Duodenal mucosa (tissue), 2 donors: ENCODE data around the gene MAX.

Source experiments
- H3K27ac ChIP-seq: one replicate; pipeline ENCODE4 v1.7.0; 2013; ENCODE audit warnings: low read depth, low read length
- H3K27me3 ChIP-seq, 2 donors: one replicate each; pipeline ENCODE4 v1.7.0; 2013; ENCODE audit warnings: low read length in 2 of 2, control low read depth in 1 of 2; ENCODE audit not compliant: insufficient read depth in 2 of 2, control insufficient read depth in 1 of 2
- H3K36me3 ChIP-seq, 2 donors: one replicate each; pipeline ENCODE4 v1.7.0; 2013; ENCODE audit warnings: low read length in 2 of 2, control low read depth in 1 of 2; ENCODE audit not compliant: insufficient read depth in 2 of 2, control insufficient read depth in 1 of 2
- H3K4me1 ChIP-seq, 2 donors: one replicate each; pipeline ENCODE4 v1.7.0; 2013; ENCODE audit warnings: low read length in 2 of 2, control low read depth in 1 of 2; ENCODE audit not compliant: insufficient read depth in 2 of 2, control insufficient read depth in 1 of 2
- H3K4me3 ChIP-seq, 2 donors: one replicate each; pipeline ENCODE4 v1.7.0; 2013; ENCODE audit warnings: low read length in 2 of 2, low read depth in 1 of 2
- H3K9ac ChIP-seq, 2 donors: one replicate each; pipeline ENCODE4 v1.7.0; 2013; ENCODE audit warnings: low read length in 2 of 2, low read depth in 1 of 2
- H3K9me3 ChIP-seq, 2 donors: one replicate each; pipeline ENCODE4 v1.7.0; 2013; ENCODE audit warnings: low read length in 2 of 2, control low read depth in 1 of 2; ENCODE audit not compliant: control insufficient read depth in 1 of 2

MAX gene

DNA sequence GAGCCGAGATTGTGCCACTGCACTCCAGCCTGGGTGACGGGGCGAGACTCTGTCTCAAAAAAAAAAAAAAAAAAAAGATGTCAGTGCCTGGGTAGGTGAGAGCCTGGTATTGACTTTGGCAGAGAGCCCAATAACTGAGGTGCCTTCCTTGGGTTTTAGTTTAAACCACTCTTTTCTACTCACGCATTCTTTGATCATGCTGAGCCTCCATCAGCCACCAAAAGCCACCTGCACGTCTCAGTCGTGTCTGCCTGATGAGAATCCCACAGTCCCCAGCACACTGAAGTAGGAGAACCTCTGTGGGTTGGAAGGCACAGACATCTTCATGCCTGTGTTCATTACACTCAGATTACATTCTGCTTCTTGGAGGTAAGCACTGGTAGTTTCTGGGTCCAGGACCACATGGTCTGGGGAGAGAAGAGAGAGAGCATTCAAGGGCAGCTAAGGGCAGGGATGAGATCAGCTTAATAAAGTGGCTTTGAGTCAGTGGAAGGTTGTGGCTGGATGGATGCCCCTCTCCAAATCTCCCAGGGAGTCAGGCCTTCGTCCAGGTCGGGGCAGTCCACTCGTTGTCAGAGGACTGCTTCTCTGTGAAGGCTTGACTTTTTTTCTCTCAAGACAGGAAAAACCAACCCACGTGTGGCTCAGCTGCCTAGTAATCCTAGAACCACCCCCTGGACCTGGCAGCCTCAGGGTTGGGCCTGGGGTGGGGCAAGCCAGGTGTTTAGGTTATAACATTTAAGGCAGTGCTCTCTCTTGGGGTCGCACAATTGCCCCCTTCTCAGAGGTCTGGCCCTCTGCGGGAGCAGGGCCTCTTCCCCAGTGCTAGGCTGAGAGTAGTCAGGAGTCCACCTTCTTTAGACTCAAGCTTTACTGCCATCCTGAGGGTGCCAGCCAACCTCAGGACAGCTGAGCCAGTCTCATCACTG is 32.6 kb upstream of the MAX start:
- no peak overlapping the region for H3K9ac ChIP-seq
- no peaks in the 10 kb centered on the region for H3K36me3 ChIP-seq
- H3K27me3 ChIP-seq = no peaks in the 10 kb centered on the region
- H3K4me1 ChIP-seq = peaks cover 10 to 14% of the 10 kb centered on the region in 2 donors
- H3K4me3 ChIP-seq = no peak overlapping the region
- no peaks in the 10 kb centered on the region for H3K9me3 ChIP-seq
- H3K27ac ChIP-seq = no peak overlapping the region

DNA sequence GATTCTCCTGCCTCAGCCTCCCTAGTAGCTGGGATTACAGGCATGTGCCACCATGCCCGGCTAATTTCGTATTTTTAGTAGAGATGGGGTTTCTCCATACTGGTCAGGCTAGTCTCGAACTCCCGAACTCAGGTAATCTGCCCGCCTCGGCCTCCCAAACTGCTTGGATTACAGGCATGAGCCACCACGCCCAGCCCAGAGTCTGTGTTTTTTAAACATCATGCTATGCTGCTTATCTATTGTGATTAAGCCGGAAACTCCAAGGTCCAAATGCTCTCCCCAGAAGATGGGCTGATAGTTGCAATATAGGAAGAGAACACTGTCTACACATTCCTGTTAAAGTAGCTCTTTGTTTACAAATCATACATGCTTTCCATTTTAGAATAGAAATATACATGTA is 30.5 kb upstream of the MAX start:
- Histone ChIP-seq H3K36me3 (no peaks in the 10 kb centered on the region), H3K4me1 (peaks cover 10 to 14% of the 10 kb centered on the region in 2 donors), H3K4me3 (no peak overlapping the region), H3K9ac (no peak overlapping the region), H3K27me3 (no peaks in the 10 kb centered on the region), H3K9me3 (no peaks in the 10 kb centered on the region), H3K27ac (no peak overlapping the region)

DNA sequence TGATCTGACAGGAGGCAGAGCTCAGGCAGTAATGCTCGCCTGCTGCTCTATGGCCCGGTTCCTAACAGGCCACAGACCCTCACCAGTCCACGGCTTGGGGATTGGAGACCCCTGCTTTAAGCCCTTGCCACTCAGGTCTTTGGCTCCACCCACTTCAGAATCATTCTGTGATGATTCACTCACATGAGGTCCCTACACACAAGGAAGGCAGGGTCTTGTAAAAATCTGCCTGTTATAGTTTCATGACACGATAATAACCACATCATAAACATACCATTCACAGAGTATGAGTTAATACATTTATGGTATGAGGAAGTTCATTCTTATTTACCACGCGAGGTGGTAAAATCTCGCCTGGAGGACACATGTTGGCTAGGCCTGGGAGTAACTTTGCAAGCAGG is 29.0 kb upstream of the MAX start:
- H3K4me1 ChIP-seq = peaks cover 10 to 14% of the 10 kb centered on the region in 2 donors
- no peak overlapping the region for H3K4me3 ChIP-seq
- no peaks in the 10 kb centered on the region for H3K36me3 ChIP-seq
- H3K9ac ChIP-seq = no peak overlapping the region
- no peaks in the 10 kb centered on the region for H3K27me3 ChIP-seq
- no peaks in the 10 kb centered on the region for H3K9me3 ChIP-seq
- H3K27ac ChIP-seq = no peak overlapping the region

DNA sequence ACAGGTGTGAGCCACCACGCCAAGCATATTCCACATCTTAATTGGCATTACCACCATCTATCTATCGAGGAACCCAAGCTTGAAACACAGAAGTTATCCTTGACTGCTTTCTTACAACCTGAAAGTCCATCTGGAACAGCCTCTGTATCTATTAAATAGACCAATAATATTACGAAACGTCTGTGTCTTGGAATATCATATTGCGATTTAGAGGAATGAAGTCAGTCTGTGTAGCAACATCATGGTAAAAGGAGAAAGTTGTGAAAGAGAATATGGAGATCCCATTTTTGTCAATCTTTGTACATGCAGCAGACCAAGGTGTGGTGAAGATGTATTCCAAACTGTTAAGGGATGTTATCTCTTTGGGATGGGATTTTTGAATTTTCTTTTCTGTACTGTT is 25.8 kb upstream of the MAX start:
- H3K9ac ChIP-seq = no peak overlapping the region
- no peak overlapping the region for H3K27ac ChIP-seq
- H3K9me3 ChIP-seq = no peaks in the 10 kb centered on the region
- H3K36me3 ChIP-seq = no peaks in the 10 kb centered on the region
- H3K27me3 ChIP-seq = peaks cover 0 to 3% of the 10 kb centered on the region in 2 donors
- H3K4me3 ChIP-seq = no peak overlapping the region
- peaks cover 10% of the 10 kb centered on the region in 2 donors for H3K4me1 ChIP-seq

DNA sequence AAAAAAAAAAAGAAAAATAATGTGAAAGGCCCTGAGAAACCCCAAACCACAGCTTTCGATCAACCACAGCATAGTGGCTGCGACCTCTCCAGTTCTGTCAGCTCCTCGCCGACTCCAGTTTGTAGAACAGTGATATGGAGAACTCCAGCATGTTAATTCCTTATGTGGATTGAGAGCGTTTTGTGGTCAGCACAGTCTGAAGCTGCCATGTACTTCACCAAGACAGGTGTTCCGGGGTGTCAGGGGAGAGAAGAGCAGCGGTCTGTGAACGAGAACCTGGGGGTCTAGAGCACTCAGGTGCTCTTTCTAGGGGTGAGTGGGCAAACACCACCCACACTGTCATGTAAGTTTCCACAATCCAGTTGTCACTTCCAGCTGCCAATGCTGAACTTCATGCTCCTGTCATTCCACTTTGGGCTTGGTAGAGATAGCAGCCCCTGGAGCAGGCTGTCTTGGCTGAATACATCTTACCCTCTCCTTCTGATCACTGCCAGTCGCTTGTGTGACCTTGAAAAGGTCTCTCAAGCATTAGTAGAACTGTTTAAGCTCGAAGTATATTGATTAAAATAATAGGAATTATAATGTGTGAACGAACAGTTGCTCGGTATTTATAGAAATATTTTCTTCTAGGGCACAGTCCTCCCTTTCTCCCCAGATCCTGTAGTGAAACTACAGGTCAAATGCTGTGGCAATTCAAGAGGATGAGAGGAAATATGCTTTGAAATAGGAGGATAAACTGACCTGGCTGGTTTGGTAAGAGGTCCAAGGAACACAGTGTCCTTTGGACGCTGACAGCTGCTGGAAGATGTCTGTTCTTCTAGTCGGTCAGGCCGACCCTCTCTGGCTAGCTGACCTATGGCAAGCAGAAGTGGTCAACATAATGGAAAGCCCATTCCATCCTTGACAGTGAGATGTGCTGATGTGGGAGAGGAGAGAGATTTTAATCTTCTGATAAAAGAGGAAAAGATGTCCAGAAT is 15.7 kb upstream of the MAX start:
- no peaks in the 10 kb centered on the region for H3K36me3 ChIP-seq
- H3K27me3 ChIP-seq = no peaks in the 10 kb centered on the region
- no peak overlapping the region for H3K27ac ChIP-seq
- H3K9ac ChIP-seq = no peak overlapping the region
- no peaks in the 10 kb centered on the region for H3K4me1 ChIP-seq
- no peak overlapping the region for H3K4me3 ChIP-seq
- no peaks in the 10 kb centered on the region for H3K9me3 ChIP-seq

DNA sequence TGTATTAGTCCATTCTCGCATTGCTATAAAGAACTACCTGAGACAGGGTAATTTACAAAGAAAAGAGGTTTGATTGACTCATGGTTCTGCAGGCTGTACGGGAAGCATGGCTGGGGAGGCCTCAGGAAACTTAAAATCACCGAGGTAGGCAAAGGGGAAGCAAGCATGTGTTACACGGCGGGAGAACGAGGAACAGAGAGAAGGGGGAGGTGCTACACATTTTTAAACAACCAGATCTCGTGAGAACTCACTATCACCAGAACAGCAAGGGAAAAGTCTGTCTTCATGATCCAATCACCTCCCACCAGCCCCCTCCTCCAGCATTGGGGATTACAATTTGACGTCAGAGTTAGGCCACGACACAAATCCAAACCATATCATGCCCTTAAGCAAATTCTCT is 13.3 kb upstream of the MAX start:
- Histone ChIP-seq H3K9ac (no peak overlapping the region), H3K4me1 (no peaks in the 10 kb centered on the region), H3K27ac (no peak overlapping the region), H3K36me3 (no peaks in the 10 kb centered on the region), H3K4me3 (no peak overlapping the region), H3K27me3 (no peaks in the 10 kb centered on the region), H3K9me3 (no peaks in the 10 kb centered on the region)

DNA sequence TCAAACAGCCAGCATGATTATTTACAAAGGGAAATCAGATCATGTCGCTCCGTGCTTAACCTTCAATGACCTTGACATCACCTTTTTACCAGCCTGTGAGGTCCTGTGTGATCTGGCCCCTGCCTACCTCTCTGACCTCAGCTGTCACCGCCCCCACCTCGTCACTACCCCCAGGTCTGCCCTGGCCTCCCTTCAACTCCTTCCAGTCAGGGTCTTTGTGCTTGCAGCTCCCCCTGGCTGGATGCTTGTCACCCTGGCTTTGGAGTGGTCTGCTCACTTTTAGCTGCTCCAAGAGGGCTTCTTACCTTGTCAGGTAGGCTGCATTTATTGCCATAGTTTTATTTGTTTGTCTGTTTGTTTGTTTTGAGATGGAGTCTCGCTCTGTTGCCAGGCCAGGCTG is 8.2 kb upstream of the MAX start:
- no peaks in the 10 kb centered on the region for H3K27me3 ChIP-seq
- H3K9ac ChIP-seq = no peak overlapping the region
- H3K9me3 ChIP-seq = no peaks in the 10 kb centered on the region
- no peaks in the 10 kb centered on the region for H3K4me1 ChIP-seq
- no peaks in the 10 kb centered on the region for H3K36me3 ChIP-seq
- no peak overlapping the region for H3K27ac ChIP-seq
- H3K4me3 ChIP-seq = no peak overlapping the region

DNA sequence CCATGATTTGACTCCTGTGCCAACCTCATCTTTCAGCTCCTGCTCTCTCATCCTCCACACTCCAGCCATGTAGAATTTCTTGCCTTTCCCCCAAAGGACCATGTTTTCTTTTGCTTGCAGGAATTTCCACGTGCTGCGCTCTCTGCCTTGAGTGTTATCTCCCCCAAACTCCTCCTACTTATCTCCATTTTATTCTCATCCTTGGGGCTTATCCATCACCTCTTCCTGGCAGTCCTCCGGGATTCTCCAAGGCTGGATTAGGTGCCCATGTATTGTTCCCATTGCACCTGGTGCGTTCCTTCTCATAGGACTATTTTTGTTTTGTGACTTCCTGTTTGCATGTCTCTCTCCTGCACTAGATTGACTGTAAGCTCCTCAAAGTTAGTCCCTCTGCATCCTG is 7.0 kb upstream of the MAX start:
- H3K36me3 ChIP-seq = no peaks in the 10 kb centered on the region
- no peaks in the 10 kb centered on the region for H3K27me3 ChIP-seq
- H3K4me1 ChIP-seq = peaks cover 0 to 2% of the 10 kb centered on the region in 2 donors
- H3K27ac ChIP-seq = no peak overlapping the region
- H3K9ac ChIP-seq = no peak overlapping the region
- H3K9me3 ChIP-seq = no peaks in the 10 kb centered on the region
- no peak overlapping the region for H3K4me3 ChIP-seq

DNA sequence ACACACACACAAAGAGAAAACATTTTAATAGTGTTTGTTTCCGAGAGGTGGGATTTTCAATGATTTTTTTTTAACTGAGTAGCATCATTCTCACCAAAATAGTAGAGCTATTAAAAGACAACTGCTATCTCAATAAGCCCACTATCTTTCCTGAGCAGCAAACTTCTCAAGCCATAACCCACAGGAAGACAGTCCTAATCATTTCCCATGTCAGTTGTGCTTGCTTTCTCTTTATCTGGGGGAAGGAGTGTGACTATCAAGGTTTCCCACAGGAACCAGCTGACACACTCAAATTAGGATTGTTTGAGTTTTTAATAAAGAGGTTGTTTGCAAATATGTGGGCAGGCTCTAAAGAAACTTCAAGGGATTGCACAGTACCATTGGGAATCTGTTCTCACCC is 4.9 kb upstream of the MAX start:
- H3K4me3 ChIP-seq = no peak overlapping the region
- peaks cover 0 to 13% of the 10 kb centered on the region in 2 donors for H3K4me1 ChIP-seq
- H3K27me3 ChIP-seq = no peaks in the 10 kb centered on the region
- H3K36me3 ChIP-seq = no peaks in the 10 kb centered on the region
- no peaks in the 10 kb centered on the region for H3K9me3 ChIP-seq
- no peak overlapping the region for H3K9ac ChIP-seq
- no peak overlapping the region for H3K27ac ChIP-seq

DNA sequence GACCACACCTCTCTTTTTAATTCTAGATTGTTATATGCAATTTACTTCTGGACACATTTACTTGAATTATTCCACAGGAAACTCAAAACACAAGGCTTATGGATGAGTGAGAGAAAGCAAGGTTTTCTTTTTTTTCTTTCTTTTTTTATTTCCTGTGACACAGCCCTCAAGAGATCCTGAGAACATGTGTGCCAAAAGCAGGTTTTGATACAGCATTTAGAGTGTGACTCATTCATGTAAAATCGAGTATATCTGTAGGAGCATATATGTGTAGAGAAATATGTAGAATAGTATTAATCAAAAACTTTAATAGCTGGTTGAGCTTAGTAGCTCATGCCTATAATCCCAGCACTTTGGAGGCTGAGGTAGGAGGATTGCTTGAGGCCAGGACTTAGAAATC is 4.4 kb upstream of the MAX start:
- Histone ChIP-seq H3K27ac (no peak overlapping the region), H3K36me3 (no peaks in the 10 kb centered on the region), H3K4me3 (no peak overlapping the region), H3K9ac (no peak overlapping the region), H3K4me1 (peaks cover 0 to 13% of the 10 kb centered on the region in 2 donors), H3K27me3 (no peaks in the 10 kb centered on the region), H3K9me3 (no peaks in the 10 kb centered on the region)
